GM19463 (cell line): Measurements from ENCODE around the gene UPP1.

Experiments used
- ATAC-seq: cut with Tn5 transposase; IDR thresholded peaks from one replicate; pipeline ENCODE4 v1.9.1; 2021; ENCODE audit warnings: mild to moderate bottlenecking, moderate library complexity; ENCODE audit not compliant: unreplicated experiment

The UPP1 gene

DNA sequence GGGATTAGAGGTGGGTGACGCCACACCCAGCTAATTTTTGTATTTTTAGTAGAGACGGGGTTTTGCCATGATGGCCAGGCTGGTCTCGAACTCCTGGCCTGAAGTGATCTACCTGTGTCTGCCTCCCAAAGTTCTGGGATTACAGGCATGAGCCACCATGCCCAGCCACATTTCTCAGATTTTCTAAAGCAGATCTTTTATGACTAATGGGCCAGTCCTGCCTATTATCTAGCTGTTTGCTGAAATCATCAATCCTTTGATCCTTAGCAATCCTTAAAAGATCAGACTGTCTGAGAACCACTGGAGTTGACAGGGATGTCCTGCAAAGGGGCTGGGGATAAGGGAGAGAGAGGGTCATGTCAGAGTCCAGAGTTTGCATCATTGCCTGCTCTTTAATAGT lies 61.0 kb downstream of the UPP1 start:
- ATAC-seq = no peak

DNA sequence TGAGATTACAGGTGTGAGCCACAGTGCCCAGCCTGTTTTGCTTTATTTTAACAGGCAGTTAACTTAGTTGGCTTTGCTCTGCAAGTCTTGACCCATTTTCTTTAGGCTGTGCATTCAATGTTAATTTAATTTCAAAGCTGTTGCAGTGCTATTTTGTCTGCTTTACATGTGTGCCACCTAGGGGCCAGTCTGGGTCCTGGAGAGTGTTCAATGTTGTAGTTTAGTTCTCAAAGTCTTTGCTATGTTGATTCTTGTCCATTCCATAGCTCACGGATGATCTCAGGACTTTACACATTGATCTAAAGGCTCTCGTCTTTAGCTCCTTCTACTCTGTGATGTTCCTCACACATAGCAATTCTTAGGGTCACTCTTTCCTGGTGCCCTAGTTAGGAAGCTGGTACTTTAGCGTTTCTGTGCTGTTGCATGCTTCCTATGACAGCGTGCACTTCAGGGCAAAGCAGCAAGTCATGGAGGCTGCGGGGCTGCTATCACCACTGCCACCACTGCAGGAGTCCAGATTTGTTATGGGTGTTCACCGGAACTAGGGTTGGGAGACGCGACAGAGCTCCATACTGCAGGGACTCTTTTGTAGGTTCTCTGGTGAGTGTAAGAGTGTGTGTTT lies 65.8 kb downstream of the UPP1 start:
- peak; percentile 76 for ATAC-seq
